ENCODE results near the gene OR2F1.

- TF ChIP-seq CTCF (IDR thresholded peaks at IDR 0.05) (no peak), POLR2AphosphoS5 (IDR thresholded peaks at IDR 0.05) (no peak), POLR2A (IDR thresholded peaks at IDR 0.05) (no peak), EP300 (IDR thresholded peaks at IDR 0.05; ENCODE audit: low read depth) (no peak)
Observed at GRCh38 chr7:143980746-143981510, 26.3 kb downstream of the OR2F1 start.
